Activated CD4-positive, CD25-positive, alpha-beta regulatory T cell (primary cell): Measurements from ENCODE around the gene ZBTB7C.

Source experiments
- DNase-seq, 4 experiments: peaks; one replicate each; lab custom pipeline; 2025; lab: John Stamatoyannopoulos, UW

Gene ZBTB7C

DNA sequence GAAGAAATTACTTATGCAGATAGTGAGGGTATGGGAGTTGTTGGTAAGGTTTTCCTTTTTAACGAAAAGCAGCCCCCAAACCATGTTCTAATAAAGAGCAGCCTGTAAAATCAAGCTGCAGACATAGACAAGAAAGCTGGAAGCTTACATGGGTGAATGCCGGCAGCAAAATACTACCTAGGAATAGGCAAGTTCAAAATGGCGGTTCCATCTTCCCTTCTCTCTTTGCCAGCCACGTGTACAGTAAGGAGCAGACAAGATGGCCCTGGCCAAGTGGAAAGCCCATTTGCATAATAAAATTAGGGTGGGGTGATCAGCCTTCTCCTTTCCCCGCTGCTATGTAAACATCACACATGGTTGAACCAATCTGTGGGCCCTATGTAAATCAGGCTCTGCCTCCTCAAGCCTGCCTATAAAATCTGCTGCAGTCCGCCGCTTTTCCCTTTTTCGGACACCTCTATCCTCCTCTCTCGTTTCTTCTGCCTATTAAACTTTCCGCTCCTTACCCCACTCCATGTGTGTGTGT lies 155.0 kb downstream of the ZBTB7C start:
- no peak for DNase-seq

DNA sequence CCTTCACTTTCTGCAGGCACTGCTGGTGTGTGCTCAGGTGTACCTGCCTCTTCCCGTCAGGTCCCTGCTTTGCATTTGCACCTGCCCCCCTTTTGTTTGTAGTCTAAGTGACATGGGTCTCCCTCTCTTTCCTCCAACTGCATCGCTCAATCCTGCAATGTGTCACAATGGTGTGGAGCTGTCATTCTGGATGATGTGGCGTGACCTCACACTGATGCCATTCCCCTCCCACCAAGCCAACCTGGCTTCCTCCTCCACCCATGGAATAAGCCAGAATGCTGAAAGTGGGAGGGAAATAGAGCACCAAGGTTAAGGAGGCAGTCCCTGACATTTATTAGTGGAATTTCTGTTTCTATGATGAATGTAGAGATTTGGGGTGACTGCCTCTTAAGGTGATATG lies 156.7 kb downstream of the ZBTB7C start:
- DNase-seq, result no peak

- DNase-seq, result no peak
Measured at GRCh38 chr18:48250918-48251317, 158.3 kb downstream of the ZBTB7C start.

DNA sequence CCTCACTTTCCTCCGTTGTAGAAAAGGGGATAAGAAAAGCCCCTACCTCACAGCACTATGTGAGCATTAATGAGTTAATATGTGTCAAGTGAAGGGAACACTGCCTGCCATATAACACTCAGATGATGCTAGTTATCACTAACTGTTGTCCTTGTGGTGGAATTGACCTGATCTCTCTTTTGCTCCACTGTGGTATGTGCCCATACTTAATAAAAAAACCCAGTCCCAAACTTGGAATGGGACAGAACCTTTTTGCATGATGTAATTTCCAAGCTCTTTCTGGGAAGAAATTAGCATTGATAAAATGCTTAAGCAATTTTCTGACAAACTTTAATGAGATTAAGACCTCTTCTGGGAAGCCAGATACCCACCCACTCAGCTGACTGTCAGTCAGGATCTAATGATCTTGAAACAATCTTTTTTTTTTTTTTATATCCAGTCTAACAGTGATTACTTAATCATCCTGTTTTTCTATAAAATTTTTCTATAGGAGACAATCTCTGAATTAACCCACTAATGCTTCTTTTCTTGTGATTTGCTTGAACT lies 158.7 kb downstream of the ZBTB7C start:
- DNase-seq, result no peak

- no peak for DNase-seq
Measured at GRCh38 chr18:48249854-48250253, 159.3 kb downstream of the ZBTB7C start.

DNA sequence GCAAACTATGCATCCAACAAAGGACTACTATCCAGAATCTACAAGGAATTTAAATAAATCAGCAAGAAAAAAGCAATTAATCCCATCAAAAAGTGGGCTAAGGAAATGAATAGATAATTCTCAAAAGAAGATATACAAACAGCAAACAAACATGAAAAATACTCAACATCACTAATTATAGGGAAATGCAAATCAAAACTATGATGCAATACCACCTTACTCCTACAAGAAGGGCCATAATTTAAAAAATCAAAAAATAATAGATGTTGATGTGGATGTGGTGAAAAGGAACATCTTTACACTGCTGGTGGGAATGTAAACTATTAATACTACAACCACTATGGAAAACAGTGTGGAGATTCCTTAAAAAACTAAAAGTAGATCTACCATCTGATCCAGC lies 164.7 kb downstream of the ZBTB7C start:
- no peak for DNase-seq

GRCh38 chr18:48238636-48239035 lies 170.5 kb downstream of the ZBTB7C start:
- no peak for DNase-seq

DNA sequence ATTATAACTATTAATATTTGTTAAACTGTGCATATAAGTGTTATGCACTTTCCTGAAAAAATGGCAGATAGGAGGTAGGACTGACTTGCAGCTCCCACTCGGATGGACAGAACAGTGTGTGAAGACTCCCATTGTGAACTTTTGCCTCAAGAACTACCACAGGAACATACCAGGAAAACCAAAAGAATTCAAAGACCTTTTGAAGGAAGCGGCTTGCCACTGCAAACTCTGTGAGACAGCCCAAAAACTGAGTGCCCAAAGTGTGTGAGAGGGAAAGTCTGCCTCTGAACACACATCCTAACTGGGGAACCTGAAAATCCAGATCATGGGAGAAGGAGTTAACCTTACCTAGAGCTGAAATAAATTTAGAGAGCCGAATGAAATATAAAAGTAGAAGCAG lies 171.0 kb downstream of the ZBTB7C start:
- no peak for DNase-seq

GRCh38 chr18:48236822-48237221 lies 172.4 kb downstream of the ZBTB7C start:
- DNase-seq, result no peak

- no peak for DNase-seq
Measured at GRCh38 chr18:48230467-48231113, 178.6 kb downstream of the ZBTB7C start.

DNA sequence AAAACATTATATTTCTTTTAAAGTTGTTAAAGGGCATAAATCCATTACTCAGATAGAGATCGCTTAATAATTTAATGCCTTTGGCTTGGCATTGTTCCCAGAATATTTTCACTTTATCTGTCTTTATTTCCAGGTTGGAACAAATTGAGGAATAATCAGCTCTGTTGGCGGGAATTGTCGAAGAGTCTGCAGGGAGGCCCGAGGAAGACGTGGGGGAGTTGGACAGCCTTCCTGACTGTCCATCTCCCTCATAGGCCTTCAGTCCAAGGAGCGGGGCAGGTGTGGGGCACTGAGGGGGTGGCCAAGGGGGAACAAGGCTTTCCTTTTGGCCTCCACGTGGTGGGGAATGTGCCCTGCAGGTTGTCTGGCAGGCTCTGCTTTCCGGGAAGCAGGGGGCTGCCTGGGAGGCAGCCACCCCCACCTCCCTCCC lies 179.6 kb downstream of the ZBTB7C start:
- DNase-seq, result no peak

DNA sequence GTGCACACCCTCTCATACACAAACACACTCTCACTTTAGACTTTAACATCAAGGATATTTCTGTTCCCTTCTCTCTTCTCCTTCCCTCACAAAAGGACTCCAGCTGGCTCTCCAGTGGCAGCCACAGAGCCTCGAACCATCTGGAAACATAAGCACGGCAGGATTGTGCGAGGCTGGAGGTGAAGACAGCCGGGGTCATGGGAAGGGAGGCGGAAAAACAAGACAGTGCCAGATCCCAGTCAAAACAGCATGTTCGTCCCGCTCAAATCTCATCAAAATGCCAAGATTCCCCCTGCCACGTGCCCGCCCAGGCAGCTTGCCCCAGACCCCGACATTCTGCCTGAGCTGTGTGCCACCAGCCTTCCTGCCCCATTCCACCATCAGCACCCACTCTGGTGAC lies 180.3 kb downstream of the ZBTB7C start:
- DNase-seq, result no peak

DNA sequence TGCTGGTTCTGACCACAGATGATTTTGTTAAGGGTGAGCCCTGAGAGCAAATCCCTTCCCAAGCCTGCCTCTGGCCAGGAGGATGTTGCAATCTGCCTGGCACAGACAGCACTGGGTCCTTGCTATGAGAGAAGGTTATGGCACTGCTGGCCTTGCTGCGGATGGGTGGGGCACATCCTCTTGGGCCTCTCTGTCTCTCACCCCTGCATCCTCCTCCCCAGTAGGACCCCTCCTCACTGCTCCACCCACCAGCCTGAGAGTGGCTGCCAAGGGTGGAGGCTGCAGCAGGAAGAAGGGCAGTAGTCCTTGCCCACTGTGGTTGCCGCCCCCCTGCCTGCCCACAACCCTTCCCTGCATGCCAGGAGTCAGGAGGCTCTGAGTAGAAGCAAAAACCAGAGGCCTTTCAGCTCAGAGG lies 180.9 kb downstream of the ZBTB7C start:
- DNase-seq, result no peak

- DNase-seq, result no peak
Measured at GRCh38 chr18:48227206-48227605, 182.0 kb downstream of the ZBTB7C start.

- DNase-seq, result no peak
Measured at GRCh38 chr18:48226401-48226800, 182.8 kb downstream of the ZBTB7C start.

- DNase-seq, result no peak
Measured at GRCh38 chr18:48222118-48222517, 187.1 kb downstream of the ZBTB7C start.

GRCh38 chr18:48219810-48220499 lies 189.2 kb downstream of the ZBTB7C start:
- DNase-seq, result no peak

DNA sequence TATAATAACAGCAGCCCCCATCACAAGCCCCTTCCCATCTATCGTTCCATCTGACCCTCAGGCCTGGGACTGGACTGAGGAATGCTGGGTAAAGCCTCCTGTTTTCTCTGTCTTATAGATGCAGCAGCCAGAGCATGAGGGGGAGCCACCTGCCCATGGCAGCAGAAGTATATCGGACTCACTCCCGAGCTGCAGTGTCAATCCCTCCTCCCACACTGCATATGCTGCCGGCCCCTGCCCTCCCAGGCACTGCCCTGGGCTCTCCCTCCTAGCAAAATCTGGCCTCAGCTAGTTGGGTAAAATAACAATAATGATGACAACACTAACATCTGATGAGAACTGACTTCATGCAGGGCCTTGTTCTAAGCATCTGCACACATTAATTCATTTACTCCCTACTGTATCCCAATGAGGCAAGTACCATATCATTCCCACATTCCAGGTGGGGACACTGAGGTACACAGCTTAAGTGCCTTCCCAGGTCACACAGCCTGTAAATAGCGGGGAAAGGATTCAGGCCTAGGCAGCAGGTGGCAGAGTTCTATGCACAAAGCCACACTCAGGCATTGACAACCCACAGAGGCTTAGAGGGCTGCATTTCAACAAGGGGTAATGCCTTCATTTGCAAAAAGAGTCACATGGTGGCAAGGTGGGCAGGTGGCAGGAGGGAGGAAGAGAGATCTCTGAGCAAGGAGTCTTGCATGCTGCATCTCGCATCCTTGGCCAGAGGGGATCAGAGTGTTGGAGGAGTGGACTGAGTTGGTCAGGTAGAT lies 190.0 kb downstream of the ZBTB7C start:
- no peak for DNase-seq

GRCh38 chr18:48218285-48219022 lies 190.7 kb downstream of the ZBTB7C start:
- no peak for DNase-seq

GRCh38 chr18:48217258-48218250 lies 191.6 kb downstream of the ZBTB7C start:
- DNase-seq, result no peak
